Measurements from ENCODE around the gene LAMA5.

DNA sequence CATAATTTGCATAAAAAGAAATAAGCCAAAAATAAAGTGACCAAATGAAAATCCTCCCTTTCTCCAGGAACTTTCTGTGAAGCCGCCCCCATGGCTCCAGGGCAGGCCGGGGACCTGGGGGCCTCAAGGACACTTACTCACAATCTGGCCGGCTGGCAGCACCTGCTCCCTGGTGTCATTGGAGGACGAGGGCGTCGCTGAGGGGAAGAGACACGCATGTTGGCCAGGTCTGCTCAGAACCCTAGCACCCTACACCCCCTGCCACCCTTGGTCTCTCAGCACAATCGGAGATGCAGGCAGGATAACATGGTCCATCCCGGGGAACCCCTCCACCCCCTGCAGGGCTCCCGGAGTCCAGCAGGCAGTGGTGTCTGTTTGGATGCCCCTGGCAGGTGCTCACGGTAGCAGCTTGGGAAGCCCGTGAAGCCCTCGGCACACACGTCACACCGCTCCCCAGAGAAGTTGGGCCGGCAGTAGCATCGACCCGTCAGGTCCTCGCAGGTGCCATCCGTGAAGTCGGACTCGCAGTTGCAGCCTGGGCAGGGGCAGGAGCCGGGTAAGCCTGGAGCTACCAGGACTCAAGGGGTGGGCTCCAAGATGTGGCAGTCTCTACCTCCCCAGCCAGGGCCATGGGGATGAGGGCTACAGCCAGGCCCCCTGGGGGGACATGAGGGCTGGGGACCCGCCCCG, 21.3 kb downstream of the LAMA5 start:
- TF ChIP-seq, protein P1, sequence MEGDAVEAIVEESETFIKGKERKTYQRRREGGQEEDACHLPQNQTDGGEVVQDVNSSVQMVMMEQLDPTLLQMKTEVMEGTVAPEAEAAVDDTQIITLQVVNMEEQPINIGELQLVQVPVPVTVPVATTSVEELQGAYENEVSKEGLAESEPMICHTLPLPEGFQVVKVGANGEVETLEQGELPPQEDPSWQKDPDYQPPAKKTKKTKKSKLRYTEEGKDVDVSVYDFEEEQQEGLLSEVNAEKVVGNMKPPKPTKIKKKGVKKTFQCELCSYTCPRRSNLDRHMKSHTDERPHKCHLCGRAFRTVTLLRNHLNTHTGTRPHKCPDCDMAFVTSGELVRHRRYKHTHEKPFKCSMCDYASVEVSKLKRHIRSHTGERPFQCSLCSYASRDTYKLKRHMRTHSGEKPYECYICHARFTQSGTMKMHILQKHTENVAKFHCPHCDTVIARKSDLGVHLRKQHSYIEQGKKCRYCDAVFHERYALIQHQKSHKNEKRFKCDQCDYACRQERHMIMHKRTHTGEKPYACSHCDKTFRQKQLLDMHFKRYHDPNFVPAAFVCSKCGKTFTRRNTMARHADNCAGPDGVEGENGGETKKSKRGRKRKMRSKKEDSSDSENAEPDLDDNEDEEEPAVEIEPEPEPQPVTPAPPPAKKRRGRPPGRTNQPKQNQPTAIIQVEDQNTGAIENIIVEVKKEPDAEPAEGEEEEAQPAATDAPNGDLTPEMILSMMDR (IDR thresholded peaks at IDR 0.05), result no peak
- no peak for TF ChIP-seq POLR2AphosphoS5 (IDR thresholded peaks at IDR 0.05; ENCODE audit: insufficient read depth in 1 of 2, low read depth in 1 of 2)
- TF ChIP-seq POLR2A (IDR thresholded peaks at IDR 0.05), result no peak

All from vagina (tissue), 2 donors.